Measurements from ENCODE around the gene PCED1A.
"Not testable (repeated sequence)": the region's sequence is repeated elsewhere in the genome, so short reads cannot be mapped to it uniquely, and the experiment has no call there.

The PCED1A gene

GRCh38 chr20:2814076-2814475, 26.4 kb downstream of the PCED1A start:
- H3K27me3 ChIP-seq (ENCODE audit: insufficient read depth, low read length), result peaks cover 8% of the 10 kb centered on the region
- H3K4me3 ChIP-seq (ENCODE audit: low read length), result no peak overlapping the region
- H3K4me1 ChIP-seq (ENCODE audit: insufficient read depth, low read length), result no peaks in the 10 kb centered on the region
- no peak overlapping the region for H3K27ac ChIP-seq (ENCODE audit: low read depth, low read length)
- 92% methylated on average over 1 of the region's 1 CpG for WGBS
- no peaks in the 10 kb centered on the region for H3K36me3 ChIP-seq (ENCODE audit: insufficient read depth, low read length)
- H3K9ac ChIP-seq (ENCODE audit: low read depth, low read length), result no peak overlapping the region
- H3K9me3 ChIP-seq (ENCODE audit: insufficient read depth, low read depth, low read length), result no peaks in the 10 kb centered on the region

DNA sequence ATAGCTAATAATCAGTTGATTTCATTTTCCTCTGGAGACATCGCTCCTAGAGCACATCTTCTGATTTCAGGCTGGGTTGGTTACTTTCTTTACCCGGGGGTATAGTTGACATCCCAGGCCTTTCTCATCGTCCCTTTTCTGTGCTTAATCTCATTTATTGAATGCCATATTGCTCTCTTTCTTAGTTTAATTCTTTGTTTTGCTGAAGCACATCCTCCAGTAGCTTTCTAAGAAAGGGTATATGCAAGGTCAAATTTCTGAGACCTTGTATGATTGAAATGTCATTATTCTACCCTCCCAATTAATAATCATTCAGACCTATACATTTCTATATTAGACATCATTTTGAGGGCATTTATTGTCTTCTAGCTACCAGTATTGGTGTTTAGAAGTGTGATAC, 28.3 kb downstream of the PCED1A start:
- H3K9me3 ChIP-seq (ENCODE audit: insufficient read depth, low read depth, low read length), result no peaks in the 10 kb centered on the region
- H3K4me1 ChIP-seq (ENCODE audit: insufficient read depth, low read length), result no peaks in the 10 kb centered on the region
- WGBS, result 79% methylated on average over 3 of the region's 3 CpGs
- H3K27ac ChIP-seq (ENCODE audit: low read depth, low read length), result no peak overlapping the region
- H3K4me3 ChIP-seq (ENCODE audit: low read length), result no peak overlapping the region
- no peaks in the 10 kb centered on the region for H3K36me3 ChIP-seq (ENCODE audit: insufficient read depth, low read length)
- peaks cover 8% of the 10 kb centered on the region for H3K27me3 ChIP-seq (ENCODE audit: insufficient read depth, low read length)
- no peak overlapping the region for H3K9ac ChIP-seq (ENCODE audit: low read depth, low read length)

GRCh38 chr20:2809690-2810089, 30.8 kb downstream of the PCED1A start:
- 95% methylated on average over 10 of the region's 10 CpGs for WGBS
- Histone ChIP-seq H3K27ac (ENCODE audit: low read depth, low read length) (no peak overlapping the region), H3K4me3 (ENCODE audit: low read length) (no peak overlapping the region), H3K9me3 (ENCODE audit: insufficient read depth, low read depth, low read length) (no peaks in the 10 kb centered on the region), H3K36me3 (ENCODE audit: insufficient read depth, low read length) (no peaks in the 10 kb centered on the region), H3K9ac (ENCODE audit: low read depth, low read length) (no peak overlapping the region), H3K4me1 (ENCODE audit: insufficient read depth, low read length) (peaks cover 8% of the 10 kb centered on the region), H3K27me3 (ENCODE audit: insufficient read depth, low read length) (peaks cover 33% of the 10 kb centered on the region)

DNA sequence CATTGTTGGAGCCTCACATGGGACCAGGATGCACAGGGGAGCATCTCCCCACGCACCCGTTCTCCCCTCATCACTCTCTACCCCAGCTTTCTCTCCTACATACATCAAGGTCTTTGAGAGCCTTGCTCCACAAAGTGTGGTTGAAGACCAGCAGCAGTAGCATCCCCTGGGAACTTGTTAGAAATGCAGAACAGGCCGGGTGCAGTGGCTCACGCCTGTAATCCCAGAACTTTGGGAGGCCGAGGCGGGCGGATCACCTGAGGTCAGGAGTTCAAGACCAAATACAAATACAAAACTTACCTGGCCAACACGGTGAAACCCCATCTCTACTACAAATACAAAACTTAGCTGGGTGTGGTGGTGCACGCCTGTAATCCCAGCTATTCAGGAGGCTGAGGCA, 32.5 kb downstream of the PCED1A start:
- not testable (repeated sequence) for H3K9ac ChIP-seq (ENCODE audit: low read depth, low read length); H3K9me3 ChIP-seq (ENCODE audit: insufficient read depth, low read depth, low read length); H3K27ac ChIP-seq (ENCODE audit: low read depth, low read length); H3K4me1 ChIP-seq (ENCODE audit: insufficient read depth, low read length); H3K4me3 ChIP-seq (ENCODE audit: low read length); H3K36me3 ChIP-seq (ENCODE audit: insufficient read depth, low read length)
- H3K27me3 ChIP-seq (ENCODE audit: insufficient read depth, low read length), result peaks cover 51% of the 10 kb centered on the region
- WGBS, result 90% methylated on average over 8 of the region's 9 CpGs

GRCh38 chr20:2807019-2807418, 33.4 kb downstream of the PCED1A start:
- Histone ChIP-seq H3K4me3 (ENCODE audit: low read length) (no peak overlapping the region), H3K27me3 (ENCODE audit: insufficient read depth, low read length) (peaks cover 60% of the 10 kb centered on the region)

GRCh38 chr20:2806351-2806701, 34.1 kb downstream of the PCED1A start:
- Histone ChIP-seq H3K4me3 (ENCODE audit: low read length) (no peak overlapping the region), H3K27me3 (ENCODE audit: insufficient read depth, low read length) (peaks cover 67% of the 10 kb centered on the region), H3K9ac (ENCODE audit: low read depth, low read length) (no peak overlapping the region), H3K9me3 (ENCODE audit: insufficient read depth, low read depth, low read length) (no peaks in the 10 kb centered on the region), H3K36me3 (ENCODE audit: insufficient read depth, low read length) (no peaks in the 10 kb centered on the region), H3K4me1 (ENCODE audit: insufficient read depth, low read length) (peaks cover 10% of the 10 kb centered on the region), H3K27ac (ENCODE audit: low read depth, low read length) (no peak overlapping the region)
- WGBS, result 66% methylated on average over 4 of the region's 4 CpGs

More at GRCh38 chr20:2807019-2807418, 33.4 kb downstream of the PCED1A start:
- no peak overlapping the region for H3K9ac ChIP-seq (ENCODE audit: low read depth, low read length)
- peaks cover 8% of the 10 kb centered on the region for H3K4me1 ChIP-seq (ENCODE audit: insufficient read depth, low read length)
- 90% methylated on average over 4 of the region's 4 CpGs for WGBS
- no peak overlapping the region for H3K27ac ChIP-seq (ENCODE audit: low read depth, low read length)
- H3K36me3 ChIP-seq (ENCODE audit: insufficient read depth, low read length), result no peaks in the 10 kb centered on the region
- H3K9me3 ChIP-seq (ENCODE audit: insufficient read depth, low read depth, low read length), result no peaks in the 10 kb centered on the region

DNA sequence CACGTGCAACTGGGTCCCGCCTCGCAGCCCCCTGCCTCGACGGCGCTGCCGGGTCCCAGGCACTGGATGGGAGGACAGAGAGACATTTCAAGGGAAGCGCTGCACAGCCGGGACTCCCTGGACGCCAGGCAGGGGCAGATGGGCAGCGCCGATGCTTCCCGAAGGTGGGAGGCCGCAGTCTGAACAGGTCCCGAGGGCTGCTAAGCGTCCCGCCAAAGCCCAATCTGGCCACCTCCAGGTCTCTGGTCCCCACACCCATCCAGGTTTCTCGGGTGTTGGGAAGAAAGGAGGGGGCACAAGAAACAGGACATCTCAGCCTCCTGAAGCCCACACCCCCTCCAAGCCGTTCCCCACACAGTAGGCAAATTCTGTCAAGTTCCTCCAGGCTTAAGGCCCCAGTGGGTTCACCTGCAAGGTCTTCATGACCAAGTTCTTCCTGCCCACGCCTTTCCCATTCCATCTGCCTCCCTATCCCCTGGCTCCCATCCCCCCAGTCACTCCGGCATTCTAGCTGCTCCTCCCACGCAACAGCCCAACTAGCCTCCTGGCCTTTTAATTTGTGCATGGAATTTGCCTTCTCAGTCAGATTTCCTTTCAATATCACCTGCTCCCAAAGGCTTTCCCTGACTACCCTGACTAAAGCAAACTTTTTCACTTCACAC, 34.6 kb downstream of the PCED1A start:
- H3K9ac ChIP-seq (ENCODE audit: low read depth, low read length), result no peak overlapping the region
- H3K4me1 ChIP-seq (ENCODE audit: insufficient read depth, low read length), result peaks cover 12% of the 10 kb centered on the region
- H3K27ac ChIP-seq (ENCODE audit: low read depth, low read length), result no peak overlapping the region
- peaks cover 72% of the 10 kb centered on the region for H3K27me3 ChIP-seq (ENCODE audit: insufficient read depth, low read length)
- H3K9me3 ChIP-seq (ENCODE audit: insufficient read depth, low read depth, low read length), result no peaks in the 10 kb centered on the region
- WGBS, result 54% methylated on average over 22 of the region's 22 CpGs
- no peaks in the 10 kb centered on the region for H3K36me3 ChIP-seq (ENCODE audit: insufficient read depth, low read length)
- H3K4me3 ChIP-seq (ENCODE audit: low read length), result peak overlapping the region; percentile 31; the same call in 1 of the 2 replicates

DNA sequence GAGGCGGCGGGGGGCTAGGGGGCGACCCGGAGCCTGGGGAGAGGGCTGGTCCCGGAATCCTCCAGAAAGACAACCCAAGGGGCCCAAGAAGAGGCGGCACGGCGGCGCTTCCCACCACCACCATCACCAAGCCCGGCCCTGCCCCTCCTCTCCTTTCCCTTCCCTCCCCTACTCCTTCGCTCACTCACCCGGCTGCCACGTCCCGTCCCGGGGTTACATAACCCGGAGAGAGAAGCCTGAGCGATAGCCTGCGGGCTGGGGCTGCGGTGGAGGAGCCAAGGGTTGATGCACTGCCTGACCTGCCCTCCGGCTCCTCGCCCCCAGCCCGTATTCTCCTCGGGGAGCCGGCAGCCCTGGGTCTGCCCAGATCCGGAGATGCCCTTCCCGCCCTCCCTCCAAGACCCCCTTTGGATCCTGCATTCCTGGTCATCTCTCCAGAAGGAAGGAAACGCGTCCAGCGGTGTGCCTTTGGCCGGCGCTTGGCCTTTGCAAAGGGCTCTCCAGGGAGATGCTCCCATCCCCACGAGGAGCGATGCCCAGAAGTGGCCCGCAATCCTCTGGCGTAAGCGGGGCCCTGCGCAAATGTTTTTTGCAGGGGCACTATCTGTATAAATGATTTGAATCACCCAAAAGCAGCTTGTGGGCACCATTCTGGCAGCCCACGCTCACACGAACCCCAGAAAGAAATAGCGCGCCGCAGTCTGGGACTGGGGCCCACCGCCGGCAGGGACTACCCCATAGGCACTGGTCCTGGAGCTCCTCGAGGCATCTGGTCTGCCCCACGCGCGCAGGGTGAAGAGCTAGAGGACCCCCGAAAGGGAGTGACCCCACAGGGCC, 35.4 kb downstream of the PCED1A start:
- H3K27me3 ChIP-seq (ENCODE audit: insufficient read depth, low read length), result peaks cover 76% of the 10 kb centered on the region
- no peaks in the 10 kb centered on the region for H3K36me3 ChIP-seq (ENCODE audit: insufficient read depth, low read length)
- peak overlapping the region; percentile 31 for H3K4me3 ChIP-seq (ENCODE audit: low read length)
- 23% methylated on average over 49 of the region's 49 CpGs for WGBS
- H3K4me1 ChIP-seq (ENCODE audit: insufficient read depth, low read length), result peaks cover 12% of the 10 kb centered on the region
- H3K9ac ChIP-seq (ENCODE audit: low read depth, low read length), result no peak overlapping the region
- no peaks in the 10 kb centered on the region for H3K9me3 ChIP-seq (ENCODE audit: insufficient read depth, low read depth, low read length)
- H3K27ac ChIP-seq (ENCODE audit: low read depth, low read length), result no peak overlapping the region

GRCh38 chr20:2804041-2804828, 36.2 kb downstream of the PCED1A start:
- no peak overlapping the region for H3K4me3 ChIP-seq (ENCODE audit: low read length)
- 65% methylated on average over 16 of the region's 16 CpGs for WGBS
- peaks cover 17% of the 10 kb centered on the region for H3K4me1 ChIP-seq (ENCODE audit: insufficient read depth, low read length)
- no peaks in the 10 kb centered on the region for H3K9me3 ChIP-seq (ENCODE audit: insufficient read depth, low read depth, low read length)
- H3K27ac ChIP-seq (ENCODE audit: low read depth, low read length), result no peak overlapping the region
- no peak overlapping the region for H3K9ac ChIP-seq (ENCODE audit: low read depth, low read length)
- no peaks in the 10 kb centered on the region for H3K36me3 ChIP-seq (ENCODE audit: insufficient read depth, low read length)
- peaks cover 77% of the 10 kb centered on the region for H3K27me3 ChIP-seq (ENCODE audit: insufficient read depth, low read length)

DNA sequence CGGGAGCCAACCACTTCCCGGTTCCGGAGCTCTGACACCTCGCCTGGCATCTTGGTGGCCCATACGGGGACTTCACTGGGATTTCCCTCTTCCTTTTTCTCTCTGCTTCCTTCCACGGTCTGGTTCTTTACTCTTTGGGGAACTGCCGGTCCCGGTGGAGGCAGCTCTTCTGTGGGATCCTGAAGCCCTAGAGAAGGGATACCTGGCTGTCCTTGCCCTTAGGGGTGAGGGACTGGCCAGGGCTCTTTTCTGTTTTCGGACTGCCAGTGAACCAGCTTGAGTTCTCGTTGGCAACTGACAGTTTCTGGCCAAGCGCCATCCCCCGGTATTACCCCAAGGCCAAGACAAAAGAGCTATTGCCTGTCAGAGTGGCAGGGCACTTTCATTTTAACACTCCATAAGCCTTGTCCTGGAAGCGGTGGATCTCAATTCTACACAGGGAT, 39.1 kb downstream of the PCED1A start:
- WGBS, result 10% methylated on average over 13 of the region's 13 CpGs
- peaks cover 60% of the 10 kb centered on the region for H3K27me3 ChIP-seq (ENCODE audit: insufficient read depth, low read length)
- H3K4me1 ChIP-seq (ENCODE audit: insufficient read depth, low read length), result peaks cover 19% of the 10 kb centered on the region
- H3K9me3 ChIP-seq (ENCODE audit: insufficient read depth, low read depth, low read length), result no peaks in the 10 kb centered on the region
- H3K27ac ChIP-seq (ENCODE audit: low read depth, low read length), result no peak overlapping the region
- no peak overlapping the region for H3K9ac ChIP-seq (ENCODE audit: low read depth, low read length)
- peak overlapping the region; percentile 88 for H3K4me3 ChIP-seq (ENCODE audit: low read length)
- peaks cover 23% of the 10 kb centered on the region for H3K36me3 ChIP-seq (ENCODE audit: insufficient read depth, low read length)
